ENCODE measurements around the gene TRIP10. TPM values are rescaled to one million over a fixed set of nuclear protein-coding genes. Genes with fewer than 3 reads are reported as not detected.

The TRIP10 gene
- total and polyA plus RNA-seq, 2 of the 13 experiments (the other 11 are each of a cell fraction or from before 2014, with no cell fraction given), result 32.5 to 33.2 TPM

- TF ChIP-seq SRF (IDR thresholded peaks at IDR 0.05; ENCODE audit: low read depth, low read length) (no peak), POLR2G (IDR thresholded peaks at IDR 0.05; ENCODE audit: low read depth, low read length) (peak; percentile 55), ZBTB21 (CRISPR knock-in tag; IDR thresholded peaks at IDR 0.05) (no peak), USF2 (IDR thresholded peaks at IDR 0.05; ENCODE audit: low read depth, low read length) (peak; percentile 83), USF2 (CRISPR knock-in tag; IDR thresholded peaks at IDR 0.05; ENCODE audit: borderline replicate concordance) (peak; percentile 90), PCBP2 (optimal IDR thresholded peaks at IDR 0.05; ENCODE audit: low read depth, low read length, poor library complexity, severe bottlenecking) (no peak), THAP7 (CRISPR knock-in tag; IDR thresholded peaks at IDR 0.05) (peak; percentile 70; the same call in 1 of the 2 replicates), ZNF264 (CRISPR knock-in tag; IDR thresholded peaks at IDR 0.05) (peak; percentile 79; the same call in 1 of the 2 replicates), ZNF674 (CRISPR knock-in tag; IDR thresholded peaks at IDR 0.05; ENCODE audit: low read depth) (no peak), RELA (CRISPR knock-in tag; IDR thresholded peaks at IDR 0.05) (0 out of 2 replicates have a peak, but pooled peaks have one; percentile 22), ZNF549 (CRISPR knock-in tag; IDR thresholded peaks at IDR 0.05) (no peak), TIGD3 (CRISPR knock-in tag; IDR thresholded peaks at IDR 0.05; ENCODE audit: borderline replicate concordance) (no peak), MAZ (IDR thresholded peaks at IDR 0.05; ENCODE audit: borderline replicate concordance, low read depth, low read length) (peak; percentile 11; the same call in 1 of the 2 replicates), MAZ (CRISPR knock-in tag; IDR thresholded peaks at IDR 0.05; ENCODE audit: low read depth) (peak; percentile 87), ESRRA (CRISPR knock-in tag; IDR thresholded peaks at IDR 0.05; ENCODE audit: low read depth) (no peak; the same call in 1 of the 2 replicates), ZNF724P (CRISPR knock-in tag; IDR thresholded peaks at IDR 0.05; ENCODE audit: borderline replicate concordance) (0 out of 2 replicates have a peak, but pooled peaks have one; percentile 31), ZNF343 (CRISPR knock-in tag; IDR thresholded peaks at IDR 0.05) (peak; percentile 10; the same call in 1 of the 2 replicates), ZNF354B (CRISPR knock-in tag; IDR thresholded peaks at IDR 0.05) (no peak), KLF16 (CRISPR knock-in tag; IDR thresholded peaks at IDR 0.05) (peak in 1 of 2 experiments; percentile 84; a peak in 2 of 4 replicates), RFX5 (IDR thresholded peaks at IDR 0.05; ENCODE audit: low read depth, low read length) (no peak), ETV5 (CRISPR knock-in tag; IDR thresholded peaks at IDR 0.05; ENCODE audit: borderline replicate concordance) (peak; percentile 57), ZMYM3 (CRISPR knock-in tag; IDR thresholded peaks at IDR 0.05) (peak; percentile 63; the same call in 1 of the 2 replicates), NFKB2 (CRISPR knock-in tag; IDR thresholded peaks at IDR 0.05; ENCODE audit: borderline replicate concordance) (peak; percentile 71; the same call in 1 of the 2 replicates), SOX5 (CRISPR knock-in tag; IDR thresholded peaks at IDR 0.05; ENCODE audit: borderline replicate concordance) (peak; percentile 60; the same call in 1 of the 2 replicates), ZNF431 (CRISPR knock-in tag; IDR thresholded peaks at IDR 0.05; ENCODE audit: borderline replicate concordance, low read depth) (no peak), HOXA9 (CRISPR knock-in tag; IDR thresholded peaks at IDR 0.05; ENCODE audit: borderline replicate concordance) (no peak)
Observed at GRCh38 chr19:6753178-6754031, 13.9 kb downstream of the TRIP10 start (continued).

All from HepG2 (cell line).